GM23338 (cell line): ENCODE data around the gene ANKRD13C. TPM values are rescaled to one million over a fixed set of nuclear protein-coding genes. Genes with fewer than 3 reads are reported as not detected.

Experiments used
- CREB1 ChIP-seq: fragments of 250-450 bp; sonication (Bioruptor Pico); IDR thresholded peaks from 2 replicates; pipeline ENCODE4 v1.5.0; 2020; ENCODE audit warnings: low read depth, mild to moderate bottlenecking, moderate library complexity
- EZH2 ChIP-seq: fragments of 200-600 bp; sonication (generic); IDR thresholded peaks from one replicate; pipeline ENCODE4 v1.8.0; 2017; ENCODE audit warnings: antibody characterized with exemption, mild to moderate bottlenecking, low read depth; ENCODE audit not compliant: unreplicated experiment
- EZH2phosphoT487 ChIP-seq: fragments of 200-600 bp; sonication (generic); IDR thresholded peaks from one replicate; pipeline ENCODE4 v1.8.1; 2018; ENCODE audit warnings: antibody characterized with exemption; ENCODE audit not compliant: unreplicated experiment
- NANOG ChIP-seq: IDR thresholded peaks from 2 replicates; pipeline ENCODE4 v1.6.1; 2016; ENCODE audit warnings: antibody characterized with exemption, borderline replicate concordance
- POLR2AphosphoS5 ChIP-seq: IDR thresholded peaks from 2 replicates; pipeline ENCODE4 v1.6.1; 2016; ENCODE audit warnings: antibody characterized with exemption, low read depth
- STAT1 ChIP-seq: IDR thresholded peaks from one replicate; pipeline ENCODE4 v1.6.1; 2016; ENCODE audit warnings: antibody characterized with exemption; ENCODE audit not compliant: unreplicated experiment
- ZNF114 ChIP-seq: fragments of 250-450 bp; sonication (Bioruptor Pico); IDR thresholded peaks from 2 replicates; pipeline ENCODE4 v1.5.0; 2020; ENCODE audit warnings: mild to moderate bottlenecking, moderate library complexity
- polyA plus RNA-seq: library from polyadenylated mRNA; unstranded; fragments of >200 nt; fragmentation: Nextera tagmentation; extraction: Ambion mirVana; gene quantifications from 2 replicates; pipeline ENCODE4 v1.2.1, GENCODE V29; 2016
- total RNA-seq: library from RNA; depleted of rRNA; stranded (reverse); fragments of >200 nt; shearing (Covaris generic); gene quantifications from 2 replicates; pipeline ENCODE4 v1.2.3, GENCODE V29; 2014
- TF ChIP-seq, protein P1 (sequence below): fragments of 250-450 bp; sonication (Bioruptor Pico); IDR thresholded peaks from 2 replicates; pipeline ENCODE4 v1.5.0; 2020; ENCODE audit warnings: mild to moderate bottlenecking, moderate library complexity
- TF ChIP-seq, protein P2 (sequence below): IDR thresholded peaks from 2 replicates; pipeline ENCODE4 v1.6.1; 2016; ENCODE audit warnings: antibody characterized with exemption
- TF ChIP-seq, protein P3 (sequence below), 2 experiments: fragments of 200-600 bp in 1 of 2; sonication (generic) in 1 of 2; conservative IDR thresholded peaks; 2 replicates each; pipeline versions ENCODE4 v1.5.1 to v1.6.1; 2016 to 2017; ENCODE audit warnings: antibody characterized with exemption in 2 of 2, low read depth in 2 of 2, mild to moderate bottlenecking in 2 of 2, moderate library complexity in 1 of 2

The ANKRD13C gene
- total and polyA plus RNA-seq, 2 experiments from 2014 or later, result 12.3 to 32.5 TPM

DNA sequence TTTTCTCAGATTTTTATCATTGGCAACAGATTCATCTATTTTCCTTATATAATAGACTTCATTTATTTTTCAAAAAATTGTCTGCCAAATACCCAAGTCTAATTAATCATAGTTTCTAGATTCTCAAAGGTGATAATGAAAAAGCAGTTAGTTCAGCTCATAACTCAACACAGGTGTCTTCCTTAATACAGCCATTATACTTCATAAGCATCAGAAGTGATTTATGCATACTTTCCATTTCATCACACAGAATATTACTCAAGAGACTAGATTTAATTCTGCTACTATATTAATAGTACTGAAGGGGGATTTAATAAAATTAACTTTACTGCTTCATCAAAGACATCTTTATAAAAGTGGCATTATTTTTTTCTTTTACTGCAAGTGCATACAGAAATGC lies 114.6 kb downstream of the ANKRD13C start (continued):
- TF ChIP-seq, protein P1, sequence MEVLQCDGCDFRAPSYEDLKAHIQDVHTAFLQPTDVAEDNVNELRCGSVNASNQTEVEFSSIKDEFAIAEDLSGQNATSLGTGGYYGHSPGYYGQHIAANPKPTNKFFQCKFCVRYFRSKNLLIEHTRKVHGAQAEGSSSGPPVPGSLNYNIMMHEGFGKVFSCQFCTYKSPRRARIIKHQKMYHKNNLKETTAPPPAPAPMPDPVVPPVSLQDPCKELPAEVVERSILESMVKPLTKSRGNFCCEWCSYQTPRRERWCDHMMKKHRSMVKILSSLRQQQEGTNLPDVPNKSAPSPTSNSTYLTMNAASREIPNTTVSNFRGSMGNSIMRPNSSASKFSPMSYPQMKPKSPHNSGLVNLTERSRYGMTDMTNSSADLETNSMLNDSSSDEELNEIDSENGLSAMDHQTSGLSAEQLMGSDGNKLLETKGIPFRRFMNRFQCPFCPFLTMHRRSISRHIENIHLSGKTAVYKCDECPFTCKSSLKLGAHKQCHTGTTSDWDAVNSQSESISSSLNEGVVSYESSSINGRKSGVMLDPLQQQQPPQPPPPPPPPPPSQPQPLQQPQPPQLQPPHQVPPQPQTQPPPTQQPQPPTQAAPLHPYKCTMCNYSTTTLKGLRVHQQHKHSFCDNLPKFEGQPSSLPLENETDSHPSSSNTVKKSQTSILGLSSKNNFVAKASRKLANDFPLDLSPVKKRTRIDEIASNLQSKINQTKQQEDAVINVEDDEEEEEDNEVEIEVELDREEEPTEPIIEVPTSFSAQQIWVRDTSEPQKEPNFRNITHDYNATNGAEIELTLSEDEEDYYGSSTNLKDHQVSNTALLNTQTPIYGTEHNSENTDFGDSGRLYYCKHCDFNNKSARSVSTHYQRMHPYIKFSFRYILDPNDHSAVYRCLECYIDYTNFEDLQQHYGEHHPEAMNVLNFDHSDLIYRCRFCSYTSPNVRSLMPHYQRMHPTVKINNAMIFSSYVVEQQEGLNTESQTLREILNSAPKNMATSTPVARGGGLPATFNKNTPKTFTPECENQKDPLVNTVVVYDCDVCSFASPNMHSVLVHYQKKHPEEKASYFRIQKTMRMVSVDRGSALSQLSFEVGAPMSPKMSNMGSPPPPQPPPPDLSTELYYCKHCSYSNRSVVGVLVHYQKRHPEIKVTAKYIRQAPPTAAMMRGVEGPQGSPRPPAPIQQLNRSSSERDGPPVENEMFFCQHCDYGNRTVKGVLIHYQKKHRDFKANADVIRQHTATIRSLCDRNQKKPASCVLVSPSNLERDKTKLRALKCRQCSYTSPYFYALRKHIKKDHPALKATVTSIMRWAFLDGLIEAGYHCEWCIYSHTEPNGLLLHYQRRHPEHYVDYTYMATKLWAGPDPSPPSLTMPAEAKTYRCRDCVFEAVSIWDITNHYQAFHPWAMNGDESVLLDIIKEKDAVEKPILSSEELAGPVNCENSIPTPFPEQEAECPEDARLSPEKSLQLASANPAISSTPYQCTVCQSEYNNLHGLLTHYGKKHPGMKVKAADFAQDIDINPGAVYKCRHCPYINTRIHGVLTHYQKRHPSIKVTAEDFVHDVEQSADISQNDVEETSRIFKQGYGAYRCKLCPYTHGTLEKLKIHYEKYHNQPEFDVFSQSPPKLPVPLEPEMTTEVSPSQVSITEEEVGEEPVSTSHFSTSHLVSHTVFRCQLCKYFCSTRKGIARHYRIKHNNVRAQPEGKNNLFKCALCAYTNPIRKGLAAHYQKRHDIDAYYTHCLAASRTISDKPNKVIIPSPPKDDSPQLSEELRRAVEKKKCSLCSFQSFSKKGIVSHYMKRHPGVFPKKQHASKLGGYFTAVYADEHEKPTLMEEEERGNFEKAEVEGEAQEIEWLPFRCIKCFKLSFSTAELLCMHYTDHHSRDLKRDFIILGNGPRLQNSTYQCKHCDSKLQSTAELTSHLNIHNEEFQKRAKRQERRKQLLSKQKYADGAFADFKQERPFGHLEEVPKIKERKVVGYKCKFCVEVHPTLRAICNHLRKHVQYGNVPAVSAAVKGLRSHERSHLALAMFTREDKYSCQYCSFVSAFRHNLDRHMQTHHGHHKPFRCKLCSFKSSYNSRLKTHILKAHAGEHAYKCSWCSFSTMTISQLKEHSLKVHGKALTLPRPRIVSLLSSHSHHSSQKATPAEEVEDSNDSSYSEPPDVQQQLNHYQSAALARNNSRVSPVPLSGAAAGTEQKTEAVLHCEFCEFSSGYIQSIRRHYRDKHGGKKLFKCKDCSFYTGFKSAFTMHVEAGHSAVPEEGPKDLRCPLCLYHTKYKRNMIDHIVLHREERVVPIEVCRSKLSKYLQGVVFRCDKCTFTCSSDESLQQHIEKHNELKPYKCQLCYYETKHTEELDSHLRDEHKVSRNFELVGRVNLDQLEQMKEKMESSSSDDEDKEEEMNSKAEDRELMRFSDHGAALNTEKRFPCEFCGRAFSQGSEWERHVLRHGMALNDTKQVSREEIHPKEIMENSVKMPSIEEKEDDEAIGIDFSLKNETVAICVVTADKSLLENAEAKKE, result no peak
- TF ChIP-seq EZH2phosphoT487, result no peak
- TF ChIP-seq STAT1, result no peak
- TF ChIP-seq, protein P2, sequence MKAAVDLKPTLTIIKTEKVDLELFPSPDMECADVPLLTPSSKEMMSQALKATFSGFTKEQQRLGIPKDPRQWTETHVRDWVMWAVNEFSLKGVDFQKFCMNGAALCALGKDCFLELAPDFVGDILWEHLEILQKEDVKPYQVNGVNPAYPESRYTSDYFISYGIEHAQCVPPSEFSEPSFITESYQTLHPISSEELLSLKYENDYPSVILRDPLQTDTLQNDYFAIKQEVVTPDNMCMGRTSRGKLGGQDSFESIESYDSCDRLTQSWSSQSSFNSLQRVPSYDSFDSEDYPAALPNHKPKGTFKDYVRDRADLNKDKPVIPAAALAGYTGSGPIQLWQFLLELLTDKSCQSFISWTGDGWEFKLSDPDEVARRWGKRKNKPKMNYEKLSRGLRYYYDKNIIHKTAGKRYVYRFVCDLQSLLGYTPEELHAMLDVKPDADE, result no peak
- TF ChIP-seq, protein P3, sequence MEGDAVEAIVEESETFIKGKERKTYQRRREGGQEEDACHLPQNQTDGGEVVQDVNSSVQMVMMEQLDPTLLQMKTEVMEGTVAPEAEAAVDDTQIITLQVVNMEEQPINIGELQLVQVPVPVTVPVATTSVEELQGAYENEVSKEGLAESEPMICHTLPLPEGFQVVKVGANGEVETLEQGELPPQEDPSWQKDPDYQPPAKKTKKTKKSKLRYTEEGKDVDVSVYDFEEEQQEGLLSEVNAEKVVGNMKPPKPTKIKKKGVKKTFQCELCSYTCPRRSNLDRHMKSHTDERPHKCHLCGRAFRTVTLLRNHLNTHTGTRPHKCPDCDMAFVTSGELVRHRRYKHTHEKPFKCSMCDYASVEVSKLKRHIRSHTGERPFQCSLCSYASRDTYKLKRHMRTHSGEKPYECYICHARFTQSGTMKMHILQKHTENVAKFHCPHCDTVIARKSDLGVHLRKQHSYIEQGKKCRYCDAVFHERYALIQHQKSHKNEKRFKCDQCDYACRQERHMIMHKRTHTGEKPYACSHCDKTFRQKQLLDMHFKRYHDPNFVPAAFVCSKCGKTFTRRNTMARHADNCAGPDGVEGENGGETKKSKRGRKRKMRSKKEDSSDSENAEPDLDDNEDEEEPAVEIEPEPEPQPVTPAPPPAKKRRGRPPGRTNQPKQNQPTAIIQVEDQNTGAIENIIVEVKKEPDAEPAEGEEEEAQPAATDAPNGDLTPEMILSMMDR (conservative IDR thresholded peaks at IDR 0.05; ENCODE audit: low read depth in 2 of 2), result no peak
- TF ChIP-seq POLR2AphosphoS5, result no peak
- TF ChIP-seq CREB1, result no peak
- no peak for TF ChIP-seq EZH2
- TF ChIP-seq ZNF114, result no peak
- TF ChIP-seq NANOG, result no peak
